Heart left ventricle (tissue), 16 donors: ENCODE data around the gene GEN1. TPM values are rescaled to one million over a fixed set of nuclear protein-coding genes. Genes with fewer than 3 reads are reported as not detected.

ENCODE experiments used
- ATAC-seq, 4 donors: fragments of 200-7000 bp; cut with Tn5 transposase; one replicate each; pipeline ENCODE4 v1.9.1; 2020 to 2022; ENCODE audit warnings: moderate library complexity in 4 of 4, mild to moderate bottlenecking in 3 of 4, moderate number of reproducible peaks in 1 of 4
- DNase-seq, 5 donors: peaks; one replicate each; pipeline ENCODE4 v3.0.0-alpha.2; 2020
- H3K27ac ChIP-seq, 12 donors: fragments of 200-600 bp; sonication (generic) in 4 of 12; one replicate each; pipeline versions ENCODE4 v1.5.0 to v1.8.0; 2016 to 2022; ENCODE audit warnings: mild to moderate bottlenecking in 2 of 12
- H3K27me3 ChIP-seq, 9 donors: fragments of 200-600 bp; sonication (generic) in 2 of 9; one replicate each; pipeline versions ENCODE4 v1.5.1 to v1.8.0; 2016 to 2022; ENCODE audit warnings: mild to moderate bottlenecking in 3 of 9
- H3K36me3 ChIP-seq, 9 donors: fragments of 200-600 bp; sonication (generic) in 2 of 9; one replicate each; pipeline versions ENCODE4 v1.5.0 to v1.8.0; 2018 to 2022; ENCODE audit warnings: mild to moderate bottlenecking in 2 of 9
- H3K4me1 ChIP-seq, 12 donors: fragments of 200-600 bp; sonication (generic) in 4 of 12; one replicate each; pipeline versions ENCODE4 v1.5.0 to v1.8.0; 2016 to 2022; ENCODE audit warnings: mild to moderate bottlenecking in 3 of 12
- H3K4me3 ChIP-seq, 12 donors: fragments of 200-600 bp; sonication (generic) in 4 of 12; one replicate each; pipeline versions ENCODE4 v1.5.0 to v1.8.0; 2017 to 2022; ENCODE audit warnings: mild to moderate bottlenecking in 9 of 12, moderate library complexity in 4 of 12
- H3K9me3 ChIP-seq, 12 donors: fragments of 200-600 bp; sonication (generic) in 4 of 12; one replicate each; pipeline versions ENCODE4 v1.5.0 to v1.8.0; 2016 to 2022; ENCODE audit warnings: mild to moderate bottlenecking in 1 of 12
- CTCF ChIP-seq, 12 donors: fragments of 200-600 bp; sonication (generic) in 4 of 12; IDR thresholded peaks; one replicate each; pipeline versions ENCODE4 v1.5.0 to v1.8.0; 2018 to 2022; ENCODE audit warnings: antibody characterized with exemption in 12 of 12, mild to moderate bottlenecking in 5 of 12
- POLR2A ChIP-seq, 2 donors: fragments of 450-650 bp; IDR thresholded peaks; one replicate each; pipeline ENCODE4 v1.6.1; 2017; ENCODE audit warnings: antibody characterized with exemption in 2 of 2, mild to moderate bottlenecking in 2 of 2, moderate library complexity in 2 of 2
- WGBS, 4 donors: extraction: QIAGEN DNeasy Blood & Tissue Kit in 2 of 4; methylation state at CpG; one replicate each; pipeline versions ENCODE4 v1.1.5 to v1.1.7; 2013 to 2018; 5-methylcytosine and 5-hydroxymethylcytosine counted together
- intact Hi-C, 10 donors: fragments of 100-400 bp; cut with DNase I; formaldehyde crosslinking; loops; one replicate each; pipeline versions ENCODE4 v1.11.1 to v1.14.2; 2022
- polyA plus RNA-seq, 2 donors: library from polyadenylated mRNA; stranded (reverse); fragments of 200-250 nt; gene quantifications; one replicate each; pipeline ENCODE4 v1.2.3, GENCODE V29; 2013
- total RNA-seq, 9 donors: library from RNA; depleted of rRNA in 2 of 9; stranded (reverse); fragments of >200 nt in 2 of 9; fragmentation: NEBNext Ultra II Directional in 3 of 9; extraction: Animal tissue kit (Norgen Biotek cat#: 25700) in 3 of 9; gene quantifications; one replicate each; pipeline versions ENCODE4 v1.1.0 to v1.2.4, GENCODE V29; 2016 to 2023
- donor health status: ischemic (EF 13 %, LVEDD 7.1; RV severe dilation, severe dysfunction).
- donor health status: healthy with polysubstance abuse.
- donor health status: DM: no; HTN: yes; CAD: no.
- donor health status: DM: no; HTN: no; CAD: no.
- donor health status: ischemic (EF 25% LVEDD 6.9; RV normal size, moderate dysfunction).
- donor health status: ischemic (EF 25% LVEDD 5.7; RV mildly dilated, moderate dysfunction).
- donor health status: healthy.
- donor health status: DM: yes; HTN: yes; CAD: no.
- donor health status: ischemic (EF 35%, LVEDD 5.7; RV mildly dilated, moderate dysfunction).
- donor health status: nonischemic (EF 11% LVEDD 7.7; RV severe dilation, severe dysfunction).
- donor health status: DM: yes; HTN: yes; CAD: no.
- donor health status: PGD.
- donor health status: ischemic (EF 29% LVEDD 5.4; RV normal size, mild dysfunction).
- donor health status: nonischemic (EF 23%, LVEDD 6.1; RV moderate dilation, normal function).

The GEN1 gene
- total and polyA plus RNA-seq, 11 donors = 1.0 to 8.8 (median 3.0) TPM

GRCh38 chr2:17771956-17772355 is 18.0 kb downstream of the GEN1 start:
- H3K27me3 ChIP-seq = no peaks in the 10 kb centered on the region
- DNase-seq (no peak), ATAC-seq (peak in 2 of 4 donors; percentile 53 to 75)
- peaks cover 0 to 18% (median 0%) of the 10 kb centered on the region in 12 donors for H3K4me1 ChIP-seq
- H3K4me3 ChIP-seq = no peak overlapping the region
- H3K9me3 ChIP-seq = no peaks in the 10 kb centered on the region
- peaks cover 0 to 60% (median 4%) of the 10 kb centered on the region in 9 donors for H3K36me3 ChIP-seq
- no peak for TF ChIP-seq POLR2A (IDR thresholded peaks at IDR 0.05)
- intact Hi-C loops = loop anchor here in 1 of 10 donors (5.0 kb wide), 1 partner anchor 55 kb away; no protein-coding TSS in a partner anchor
- H3K27ac ChIP-seq = no peak overlapping the region
- 54 to 61% (median 57%) methylated on average over 2 of the region's 2 CpGs for WGBS, 4 donors

- Histone ChIP-seq H3K4me1 (peaks cover 0 to 18% (median 0%) of the 10 kb centered on the region in 12 donors), H3K9me3 (no peaks in the 10 kb centered on the region), H3K27ac (no peak overlapping the region), H3K27me3 (no peaks in the 10 kb centered on the region), H3K36me3 (peaks cover 0 to 63% (median 4%) of the 10 kb centered on the region in 9 donors), H3K4me3 (no peak overlapping the region)
- 53 to 68% (median 60%) methylated on average over 2 of the region's 2 CpGs for WGBS, 4 donors
- intact Hi-C loops = loop anchor here in 1 of 10 donors (5.0 kb wide), 1 partner anchor 55 kb away; no protein-coding TSS in a partner anchor
- TF ChIP-seq CTCF (IDR thresholded peaks at IDR 0.05) = no peak
- TF ChIP-seq POLR2A (IDR thresholded peaks at IDR 0.05) = no peak
- ATAC-seq (peak in 2 of 4 donors; percentile 39 to 51), DNase-seq (no peak)
These were observed 18.6 kb downstream of the GEN1 start for GRCh38 chr2:17772532-17772931.

GRCh38 chr2:17780546-17780945 is 26.6 kb downstream of the GEN1 start:
- 91 to 95% (median 92%) methylated on average over 1 of the region's 1 CpG for WGBS, 4 donors
- TF ChIP-seq POLR2A (IDR thresholded peaks at IDR 0.05) = no peak
- TF ChIP-seq CTCF (IDR thresholded peaks at IDR 0.05) = no peak
- Histone ChIP-seq H3K27me3 (no peaks in the 10 kb centered on the region), H3K9me3 (no peaks in the 10 kb centered on the region), H3K4me3 (no peak overlapping the region), H3K36me3 (peaks cover 0 to 52% (median 24%) of the 10 kb centered on the region in 9 donors), H3K27ac (no peak overlapping the region), H3K4me1 (no peaks in the 10 kb centered on the region)
- intact Hi-C loops = no loop called here
- ATAC-seq (no peak), DNase-seq (no peak)

GRCh38 chr2:17781482-17781881 is 27.5 kb downstream of the GEN1 start:
- no peak overlapping the region for H3K4me3 ChIP-seq
- no peaks in the 10 kb centered on the region for H3K9me3 ChIP-seq
- H3K27me3 ChIP-seq = no peaks in the 10 kb centered on the region
- no peak for TF ChIP-seq CTCF (IDR thresholded peaks at IDR 0.05)
- peaks cover 0 to 46% (median 24%) of the 10 kb centered on the region in 9 donors for H3K36me3 ChIP-seq
- no peaks in the 10 kb centered on the region for H3K4me1 ChIP-seq
- WGBS, 4 donors = 84 to 94% (median 90%) methylated on average over 1 of the region's 1 CpG
- no peak for ATAC-seq
- intact Hi-C loops = no loop called here
- no peak overlapping the region for H3K27ac ChIP-seq
- no peak for DNase-seq

GRCh38 chr2:17786727-17787126 is 32.8 kb downstream of the GEN1 start:
- Histone ChIP-seq H3K4me1 (no peaks in the 10 kb centered on the region), H3K36me3 (peaks cover 0 to 6% (median 0%) of the 10 kb centered on the region in 9 donors), H3K4me3 (no peak overlapping the region), H3K9me3 (no peaks in the 10 kb centered on the region), H3K27me3 (no peaks in the 10 kb centered on the region), H3K27ac (no peak overlapping the region)
- DNase-seq (no peak), ATAC-seq (no peak)
- 81 to 87% (median 82%) methylated on average over 3 of the region's 3 CpGs for WGBS, 4 donors
- intact Hi-C loops = no loop called here
- TF ChIP-seq POLR2A (IDR thresholded peaks at IDR 0.05) = no peak
- TF ChIP-seq CTCF (IDR thresholded peaks at IDR 0.05) = no peak
